Psoas muscle (tissue), 8 donors: ENCODE measurements around the gene ZNF346. TPM values are rescaled to one million over a fixed set of nuclear protein-coding genes. Genes with fewer than 3 reads are reported as not detected.

Source experiments
- ATAC-seq, 4 donors: fragments of 200-7000 bp; cut with Tn5 transposase; one replicate each; pipeline ENCODE4 v1.9.1; 2020; ENCODE audit warnings: moderate library complexity in 3 of 4, mild to moderate bottlenecking in 2 of 4
- DNase-seq, 2 donors: peaks; one replicate each; pipeline ENCODE4 v3.0.0-alpha.2; 2020
- H3K27ac ChIP-seq: fragments of 200-600 bp; one replicate; pipeline ENCODE4 v1.8.0; 2022
- H3K27me3 ChIP-seq, 3 donors: fragments of 200-600 bp in 1 of 3; one replicate each; pipeline versions ENCODE4 v1.6.1 to v1.8.0; 2013 to 2022; ENCODE audit warnings: low read length in 2 of 3, mild to moderate bottlenecking in 2 of 3, moderate library complexity in 1 of 3; ENCODE audit not compliant: insufficient read depth in 3 of 3
- H3K36me3 ChIP-seq, 2 donors: fragments of 200-600 bp in 1 of 2; one replicate each; pipeline versions ENCODE4 v1.6.1 to v1.8.0; 2013 to 2022; ENCODE audit warnings: low read depth in 1 of 2, mild to moderate bottlenecking in 1 of 2, moderate library complexity in 1 of 2; ENCODE audit not compliant: insufficient read depth in 1 of 2
- H3K4me1 ChIP-seq: fragments of 200-600 bp; one replicate; pipeline ENCODE4 v1.8.0; 2022
- H3K4me3 ChIP-seq: fragments of 200-600 bp; one replicate; pipeline ENCODE4 v1.8.0; 2022; ENCODE audit warnings: mild to moderate bottlenecking
- H3K9me3 ChIP-seq: fragments of 200-600 bp; one replicate; pipeline ENCODE4 v1.8.0; 2022
- CTCF ChIP-seq: fragments of 200-600 bp; IDR thresholded peaks from one replicate; pipeline ENCODE4 v1.8.0; 2022; ENCODE audit warnings: antibody characterized with exemption
- WGBS, 3 donors: extraction: QIAGEN DNeasy Blood & Tissue Kit; methylation state at CpG; one replicate each; pipeline versions ENCODE4 v1.1.6 to v1.1.7; 2013; 5-methylcytosine and 5-hydroxymethylcytosine counted together
- intact Hi-C, 2 donors: fragments of 100-400 bp; cut with DNase I; formaldehyde crosslinking; loops; one replicate each; pipeline versions ENCODE4 v1.11.0 to v1.14.2; 2022
- polyA plus RNA-seq, 3 donors: library from polyadenylated mRNA; stranded (reverse); fragments of 200-250 nt; gene quantifications; one replicate each; pipeline ENCODE4 v1.2.3, GENCODE V29; 2013
- total RNA-seq, 4 donors: library from RNA; stranded (reverse); fragmentation: NEBNext Ultra II Directional in 2 of 4; extraction: Animal tissue kit (Norgen Biotek cat#: 25700) in 2 of 4; gene quantifications; one replicate each; pipeline versions ENCODE4 v1.2.1 to v1.2.4, GENCODE V29; 2021 to 2023
- donor health status: healthy with polysubstance abuse.
- donor health status: DM: no; HTN: no; CAD: no; lungs with moderate emphysema.
- donor health status: Bipolar disorder and iron deficiency.
- donor health status: healthy.
- donor health status: DM: yes; HTN: yes; CAD: no.
- donor health status: DM: no; HTN: no; CAD: no.
- donor health status: DM: no; HTN: no; CAD: no.
- donor health status: DM: yes; HTN: yes; CAD: no.

The ZNF346 gene
- total and polyA plus RNA-seq, 7 donors, result 3.5 to 8.3 (median 6.7) TPM

- no peak overlapping the region for H3K27ac ChIP-seq
Observed at GRCh38 chr5:177105691-177106476, 83.4 kb downstream of the ZNF346 start.

GRCh38 chr5:177107159-177107558 lies 84.7 kb downstream of the ZNF346 start:
- 64 to 82% (median 71%) methylated on average over 4 of the region's 4 CpGs for WGBS, 3 donors
- no peak for TF ChIP-seq CTCF
- Histone ChIP-seq H3K27ac (no peak overlapping the region), H3K36me3 (no peaks in the 10 kb centered on the region), H3K4me1 (no peaks in the 10 kb centered on the region), H3K27me3 (peaks cover 0 to 20% (median 2%) of the 10 kb centered on the region in 3 donors), H3K4me3 (no peak overlapping the region), H3K9me3 (no peaks in the 10 kb centered on the region)
- intact Hi-C loops, result no loop called here
- ATAC-seq, result no peak
- no peak for DNase-seq

More at GRCh38 chr5:177105691-177106476, 83.4 kb downstream of the ZNF346 start:
- Histone ChIP-seq H3K27me3 (peaks cover 0 to 21% (median 2%) of the 10 kb centered on the region in 3 donors), H3K4me3 (no peak overlapping the region), H3K4me1 (no peaks in the 10 kb centered on the region), H3K36me3 (no peaks in the 10 kb centered on the region), H3K9me3 (no peaks in the 10 kb centered on the region)
- no peak for ATAC-seq
- no peak for TF ChIP-seq CTCF
- intact Hi-C loops, result no loop called here
- 43 to 52% (median 45%) methylated on average over 22 to 24 of the region's 24 CpGs for WGBS, 3 donors
- no peak for DNase-seq

GRCh38 chr5:177109810-177110209 lies 87.3 kb downstream of the ZNF346 start:
- DNase-seq (peak in 1 of 2 donors; percentile 54), ATAC-seq (no peak)
- no peak for TF ChIP-seq CTCF
- Histone ChIP-seq H3K27ac (no peak overlapping the region), H3K4me3 (no peak overlapping the region), H3K27me3 (peaks cover 0 to 8% (median 0%) of the 10 kb centered on the region in 3 donors), H3K9me3 (no peaks in the 10 kb centered on the region), H3K4me1 (no peaks in the 10 kb centered on the region), H3K36me3 (no peaks in the 10 kb centered on the region)
- WGBS, 3 donors, result 35 to 55% (median 52%) methylated on average over 9 of the region's 9 CpGs
- intact Hi-C loops, result loop anchor here (5.0 kb wide), 4 partner anchors 127 to 453 kb away; no protein-coding TSS in a partner anchor

GRCh38 chr5:177111720-177112394 lies 89.4 kb downstream of the ZNF346 start:
- Histone ChIP-seq H3K27me3 (no peaks in the 10 kb centered on the region), H3K36me3 (no peaks in the 10 kb centered on the region), H3K4me3 (no peak overlapping the region), H3K4me1 (peaks cover 9% of the 10 kb centered on the region), H3K27ac (no peak overlapping the region), H3K9me3 (no peaks in the 10 kb centered on the region)
- intact Hi-C loops, result loop anchor here (2.0 to 5.0 kb wide), 5 partner anchors 39 to 455 kb away; no protein-coding TSS in a partner anchor
- ATAC-seq, result peak; percentile 40 to 55 (median 46)
- peak; percentile 94 for TF ChIP-seq CTCF
- DNase-seq, result peak in 1 of 2 donors; percentile 71
- WGBS, 3 donors, result 17 to 20% (median 20%) methylated on average over 12 of the region's 12 CpGs
